H1 (cell line): ENCODE measurements around the gene NDUFB5. TPM values are rescaled to one million over a fixed set of nuclear protein-coding genes. Genes with fewer than 3 reads are reported as not detected.

Experiments
- KDM1A ChIP-seq: fragments of 200-600, 300-600 bp; sonication (generic); IDR thresholded peaks from 2 replicates; pipeline ENCODE4 v1.7.1; 2016; ENCODE audit warnings: mild to moderate bottlenecking, low read length, borderline replicate concordance
- RAD21 ChIP-seq, 2 experiments: IDR thresholded peaks in 1 of 2; conservative IDR thresholded peaks in 1 of 2; 2 replicates each; pipeline ENCODE4 v1.6.1; 2011; ENCODE audit warnings: low read depth in 2 of 2, low read length in 2 of 2, improper control_type of control experiment in 1 of 2, inconsistent platforms in 1 of 2, mild to moderate bottlenecking in 1 of 2, moderate library complexity in 1 of 2
- polyA plus RNA-seq, 7 experiments: library from polyadenylated mRNA; depleted of rRNA in 3 of 7; stranded (reverse) in 5 of 7; unstranded in 2 of 7; fragments of >200 nt in 5 of 7; fragments of 200-250 nt in 2 of 7; gene quantifications; 1 replicate in 5 of 7; 2 replicates in 1 of 7; 4 replicates in 1 of 7; pipeline versions ENCODE4 v1.2.1 to v1.2.3, GENCODE V29; 2011 to 2013; ENCODE audit warnings: missing spikeins in 2 of 7, mixed read lengths in 2 of 7
- total RNA-seq: library from RNA; stranded (reverse); fragmentation: NEBNext Ultra II Directional; extraction: Animal tissue kit (Norgen Biotek cat#: 25700); gene quantifications from 2 replicates; pipeline ENCODE4 v1.2.1, GENCODE V29; 2021

NDUFB5 gene
- total and polyA plus RNA-seq, 2 of the 8 experiments (the other 6 are each of a cell fraction or from before 2014, with no cell fraction given) = 46.1 to 85.8 TPM

DNA sequence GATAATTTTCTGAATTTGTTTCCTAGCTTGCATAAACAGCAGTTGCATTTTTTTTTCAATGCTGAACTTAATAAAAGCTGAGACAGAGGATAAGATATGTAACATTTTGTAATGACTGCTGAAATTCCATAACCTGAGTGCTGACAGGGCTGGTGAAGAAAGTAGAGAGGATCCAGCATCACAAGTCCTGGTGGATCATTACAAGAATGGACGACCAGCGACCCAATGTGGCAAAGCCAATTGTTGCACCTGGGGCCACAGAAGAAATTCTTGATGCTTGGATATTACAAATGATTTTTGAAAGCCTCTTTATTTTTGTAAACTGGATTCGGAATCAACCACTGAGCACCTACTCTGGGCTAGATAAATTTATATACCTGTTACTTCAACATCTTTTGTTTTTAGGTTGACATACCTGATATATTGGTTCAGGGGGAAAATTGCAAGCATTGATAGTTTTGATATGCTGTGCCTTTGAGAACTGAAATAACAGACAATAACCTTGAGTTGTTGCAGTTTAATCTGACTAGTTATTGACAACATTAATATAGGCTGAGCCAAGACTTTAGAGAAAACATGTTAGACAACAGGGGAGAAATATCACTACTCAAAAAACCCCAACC, 45.7 kb upstream of the NDUFB5 start (continued):
- peak; percentile 99 to 100 for TF ChIP-seq RAD21 (IDR thresholded peaks at IDR 0.05 in 1 of 2, conservative IDR thresholded peaks at IDR 0.05 in 1 of 2; ENCODE audit: low read depth in 2 of 2, low read length in 2 of 2)
- TF ChIP-seq KDM1A = no peak
